Rectal smooth muscle tissue (tissue), 1 donor: ENCODE data around the gene MED25.

Experiments
- H3K27ac ChIP-seq: one replicate; pipeline ENCODE4 v1.7.0; 2013; ENCODE audit warnings: low read depth, low read length, inconsistent platforms
- H3K27me3 ChIP-seq: one replicate; pipeline ENCODE4 v1.7.0; 2013; ENCODE audit warnings: low read length; ENCODE audit not compliant: control insufficient read depth, insufficient read depth
- H3K36me3 ChIP-seq: one replicate; pipeline ENCODE4 v1.7.0; 2013; ENCODE audit warnings: low read length; ENCODE audit not compliant: control insufficient read depth, insufficient read depth
- H3K4me1 ChIP-seq: one replicate; pipeline ENCODE4 v1.7.0; 2013; ENCODE audit warnings: low read length; ENCODE audit not compliant: control insufficient read depth, insufficient read depth
- H3K4me3 ChIP-seq: one replicate; pipeline ENCODE4 v1.7.0; 2013; ENCODE audit warnings: low read length
- H3K9ac ChIP-seq: one replicate; pipeline ENCODE4 v1.7.0; 2013; ENCODE audit warnings: low read length

Gene MED25

GRCh38 chr19:49786376-49786820, 31.7 kb upstream of the MED25 start:
- H3K36me3 ChIP-seq = peaks cover 25% of the 10 kb centered on the region

DNA sequence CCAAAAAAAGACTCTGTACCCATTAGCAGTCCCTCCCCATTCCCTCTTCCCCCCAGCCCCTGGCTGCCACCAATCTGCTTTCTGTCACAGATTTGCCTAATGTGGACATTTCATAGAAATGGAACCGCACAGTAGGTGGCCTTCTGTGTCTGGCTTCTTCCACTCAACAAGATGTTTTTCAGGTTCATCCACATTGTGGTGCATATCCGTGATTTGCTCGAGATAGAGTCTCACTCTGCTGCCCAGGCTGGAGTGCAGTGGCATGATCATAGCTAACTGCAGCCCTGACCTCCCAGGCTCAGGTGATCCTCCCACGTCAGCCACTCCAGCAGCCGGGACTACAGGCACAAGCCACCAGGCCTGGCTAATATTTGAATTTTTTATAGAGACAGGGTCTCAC, 30.3 kb upstream of the MED25 start:
- Histone ChIP-seq H3K27me3 (no peaks in the 10 kb centered on the region), H3K27ac (no peak overlapping the region), H3K4me1 (no peaks in the 10 kb centered on the region), H3K36me3 (peaks cover 23% of the 10 kb centered on the region), H3K4me3 (no peak overlapping the region), H3K9ac (no peak overlapping the region)

More at GRCh38 chr19:49786376-49786820, 31.7 kb upstream of the MED25 start:
- no peak overlapping the region for H3K4me3 ChIP-seq
- no peaks in the 10 kb centered on the region for H3K4me1 ChIP-seq
- no peak overlapping the region for H3K27ac ChIP-seq
- no peak overlapping the region for H3K9ac ChIP-seq
- H3K27me3 ChIP-seq = no peaks in the 10 kb centered on the region

- no peak overlapping the region for H3K4me3 ChIP-seq
- H3K36me3 ChIP-seq = peaks cover 17% of the 10 kb centered on the region
- H3K27ac ChIP-seq = no peak overlapping the region
- no peak overlapping the region for H3K9ac ChIP-seq
- H3K4me1 ChIP-seq = no peaks in the 10 kb centered on the region
- no peaks in the 10 kb centered on the region for H3K27me3 ChIP-seq
Observed at GRCh38 chr19:49788857-49789256, 29.2 kb upstream of the MED25 start.

- Histone ChIP-seq H3K9ac (no peak overlapping the region), H3K4me3 (no peak overlapping the region), H3K36me3 (peaks cover 20% of the 10 kb centered on the region), H3K4me1 (no peaks in the 10 kb centered on the region), H3K27me3 (no peaks in the 10 kb centered on the region), H3K27ac (no peak overlapping the region)
Observed at GRCh38 chr19:49790866-49791265, 27.2 kb upstream of the MED25 start.

DNA sequence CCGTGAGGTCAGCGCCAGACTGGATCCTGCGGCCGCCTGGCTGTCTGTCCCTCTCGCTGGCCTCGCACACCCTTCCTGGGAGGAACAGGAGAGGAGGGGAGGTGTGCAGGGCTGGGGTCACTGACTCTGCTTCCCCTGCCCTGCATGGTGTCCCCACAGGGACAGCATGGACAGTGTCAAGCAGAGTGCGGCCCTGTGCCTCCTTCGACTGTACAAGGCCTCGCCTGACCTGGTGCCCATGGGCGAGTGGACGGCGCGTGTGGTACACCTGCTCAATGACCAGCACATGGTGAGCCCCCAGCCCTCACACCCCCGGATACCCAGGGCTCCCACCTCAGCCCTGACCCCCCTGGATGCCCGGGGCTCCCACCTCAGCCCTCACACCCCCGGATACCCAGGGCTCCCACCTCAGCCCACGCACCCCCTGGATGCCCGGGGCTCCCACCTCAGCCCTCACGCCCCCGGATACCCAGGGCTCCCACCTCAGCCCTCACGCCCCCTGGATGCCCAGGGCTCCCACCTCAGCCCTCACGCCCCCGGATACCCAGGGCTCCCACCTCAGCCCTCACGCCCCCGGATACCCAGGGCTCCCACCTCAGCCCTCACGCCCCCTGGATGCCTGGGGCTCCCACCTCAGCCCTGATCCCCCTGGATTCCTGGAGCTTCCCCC, 26.2 kb upstream of the MED25 start:
- H3K27ac ChIP-seq = no peak overlapping the region
- H3K4me1 ChIP-seq = no peaks in the 10 kb centered on the region
- H3K27me3 ChIP-seq = no peaks in the 10 kb centered on the region
- peaks cover 30% of the 10 kb centered on the region for H3K36me3 ChIP-seq
- no peak overlapping the region for H3K4me3 ChIP-seq
- H3K9ac ChIP-seq = no peak overlapping the region

DNA sequence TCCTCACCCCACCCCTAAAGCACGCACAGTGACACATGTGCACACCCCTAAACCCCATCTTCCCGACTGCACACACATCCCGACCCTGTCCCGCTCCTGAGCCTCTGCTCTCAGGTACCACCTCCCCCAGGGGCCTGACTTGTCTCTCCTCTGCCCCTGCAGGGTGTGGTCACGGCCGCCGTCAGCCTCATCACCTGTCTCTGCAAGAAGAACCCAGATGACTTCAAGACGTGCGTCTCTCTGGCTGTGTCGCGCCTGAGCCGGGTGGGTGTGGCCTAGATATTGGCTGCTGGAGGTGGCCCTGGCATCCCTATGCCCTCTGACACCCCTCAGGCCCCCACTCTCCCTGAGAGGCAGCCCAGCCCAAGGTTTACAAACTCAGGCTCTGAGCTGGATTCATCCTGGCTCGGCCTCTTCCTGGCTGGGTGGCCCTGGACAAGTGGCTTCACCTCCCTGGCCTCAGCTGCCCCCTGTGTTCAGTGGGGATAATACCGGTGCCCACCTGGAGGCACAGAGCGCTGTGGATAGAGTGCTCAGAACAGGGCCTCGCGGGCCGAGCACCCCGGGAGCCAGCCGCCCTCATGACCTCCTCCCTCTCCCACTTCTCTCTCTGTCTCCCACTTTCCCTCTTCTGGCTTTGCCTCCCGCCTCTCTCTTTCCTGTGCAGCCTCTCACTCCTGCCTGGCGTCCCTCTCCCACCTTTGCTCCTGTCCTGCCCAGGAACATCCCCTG, 25.1 kb upstream of the MED25 start:
- Histone ChIP-seq H3K36me3 (peaks cover 30% of the 10 kb centered on the region), H3K27ac (no peak overlapping the region), H3K9ac (no peak overlapping the region)

GRCh38 chr19:49793561-49793840, 24.6 kb upstream of the MED25 start:
- no peaks in the 10 kb centered on the region for H3K27me3 ChIP-seq
- H3K27ac ChIP-seq = no peak overlapping the region
- no peaks in the 10 kb centered on the region for H3K4me1 ChIP-seq
- H3K36me3 ChIP-seq = peaks cover 30% of the 10 kb centered on the region
- H3K9ac ChIP-seq = no peak overlapping the region
- H3K4me3 ChIP-seq = no peak overlapping the region

More for the DNA sequence above, 25.1 kb upstream of the MED25 start:
- Histone ChIP-seq H3K4me1 (no peaks in the 10 kb centered on the region), H3K27me3 (no peaks in the 10 kb centered on the region), H3K4me3 (no peak overlapping the region)

DNA sequence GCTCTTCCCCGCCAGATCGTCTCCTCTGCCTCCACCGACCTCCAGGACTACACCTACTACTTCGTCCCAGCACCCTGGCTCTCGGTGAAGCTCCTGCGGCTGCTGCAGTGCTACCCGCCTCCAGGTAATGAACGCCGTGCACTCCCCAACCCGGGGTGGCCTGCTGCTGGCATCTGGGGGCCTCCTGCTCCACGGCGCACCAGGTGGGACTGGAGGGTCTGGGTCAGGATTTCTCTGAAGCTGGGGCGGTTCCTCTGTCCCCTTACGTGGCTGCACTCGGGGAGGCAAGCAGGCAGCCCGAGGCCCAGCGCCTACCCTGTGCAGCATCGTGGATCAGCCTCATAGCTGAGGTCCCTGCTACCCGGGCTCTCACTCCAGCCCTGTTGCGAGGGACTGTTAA, 22.5 kb upstream of the MED25 start:
- Histone ChIP-seq H3K9ac (no peak overlapping the region), H3K27ac (no peak overlapping the region), H3K36me3 (peaks cover 38% of the 10 kb centered on the region), H3K27me3 (no peaks in the 10 kb centered on the region), H3K4me1 (no peaks in the 10 kb centered on the region), H3K4me3 (no peak overlapping the region)

DNA sequence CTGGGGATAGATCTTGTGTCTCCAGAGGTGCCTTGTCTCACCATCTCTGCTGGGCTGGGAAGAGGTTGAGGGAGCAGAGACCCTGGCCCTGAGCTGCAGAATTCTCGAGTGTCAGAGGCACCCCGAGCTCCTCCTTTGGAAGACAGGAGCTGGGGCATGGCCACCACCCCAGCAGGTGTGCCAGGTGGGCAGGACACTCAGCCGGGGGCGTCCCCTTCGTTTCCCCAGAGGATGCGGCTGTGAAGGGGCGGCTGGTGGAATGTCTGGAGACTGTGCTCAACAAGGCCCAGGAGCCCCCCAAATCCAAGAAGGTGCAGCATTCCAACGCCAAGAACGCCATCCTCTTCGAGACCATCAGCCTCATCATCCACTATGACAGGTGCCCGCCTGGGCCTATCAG, 19.5 kb upstream of the MED25 start:
- Histone ChIP-seq H3K36me3 (peaks cover 37% of the 10 kb centered on the region), H3K27me3 (no peaks in the 10 kb centered on the region), H3K27ac (no peak overlapping the region), H3K4me1 (no peaks in the 10 kb centered on the region), H3K4me3 (no peak overlapping the region), H3K9ac (no peak overlapping the region)

DNA sequence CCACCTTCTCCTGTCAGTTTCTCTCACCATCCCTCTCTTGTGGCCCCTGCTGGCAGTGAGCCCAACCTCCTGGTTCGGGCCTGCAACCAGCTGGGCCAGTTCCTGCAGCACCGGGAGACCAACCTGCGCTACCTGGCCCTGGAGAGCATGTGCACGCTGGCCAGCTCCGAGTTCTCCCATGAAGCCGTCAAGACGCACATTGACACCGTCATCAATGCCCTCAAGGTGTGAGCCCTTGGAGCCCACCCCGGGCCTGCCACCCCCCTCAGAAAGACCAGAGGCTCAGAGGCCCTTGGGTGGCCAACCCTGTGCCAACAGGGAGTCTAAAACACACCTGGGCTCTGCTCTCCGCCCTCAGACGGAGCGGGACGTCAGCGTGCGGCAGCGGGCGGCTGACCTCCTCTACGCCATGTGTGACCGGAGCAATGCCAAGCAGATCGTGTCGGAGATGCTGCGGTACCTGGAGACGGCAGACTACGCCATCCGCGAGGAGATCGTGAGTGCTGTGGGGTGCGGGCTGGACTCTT, 18.8 kb upstream of the MED25 start:
- H3K27ac ChIP-seq = no peak overlapping the region
- peaks cover 36% of the 10 kb centered on the region for H3K36me3 ChIP-seq
- no peak overlapping the region for H3K9ac ChIP-seq
- H3K4me1 ChIP-seq = no peaks in the 10 kb centered on the region
- H3K4me3 ChIP-seq = no peak overlapping the region
- H3K27me3 ChIP-seq = no peaks in the 10 kb centered on the region

DNA sequence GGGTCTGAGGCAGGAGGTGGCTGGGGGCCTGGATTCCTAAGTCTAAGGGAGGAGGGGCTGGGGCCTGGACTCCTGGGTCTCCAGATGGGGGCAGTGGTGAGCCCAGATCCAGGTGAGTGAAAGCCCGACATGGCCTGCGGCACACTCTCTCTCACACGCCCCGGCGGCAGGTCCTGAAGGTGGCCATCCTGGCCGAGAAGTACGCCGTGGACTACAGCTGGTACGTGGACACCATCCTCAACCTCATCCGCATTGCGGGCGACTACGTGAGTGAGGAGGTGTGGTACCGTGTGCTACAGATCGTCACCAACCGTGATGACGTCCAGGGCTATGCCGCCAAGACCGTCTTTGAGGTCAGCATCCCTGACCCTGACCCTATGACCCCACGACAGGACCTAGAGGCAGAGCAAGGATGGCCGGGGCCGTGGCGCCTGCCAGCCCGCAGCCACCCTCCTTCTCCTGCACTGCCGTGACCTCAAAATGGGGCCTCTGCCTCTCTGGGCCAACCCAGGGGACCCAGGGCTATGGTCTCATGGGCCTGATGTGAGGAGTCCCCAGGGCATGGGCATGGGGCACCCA, 18.2 kb upstream of the MED25 start:
- Histone ChIP-seq H3K4me1 (no peaks in the 10 kb centered on the region), H3K36me3 (peaks cover 35% of the 10 kb centered on the region), H3K27ac (no peak overlapping the region), H3K27me3 (no peaks in the 10 kb centered on the region), H3K9ac (no peak overlapping the region), H3K4me3 (no peak overlapping the region)

DNA sequence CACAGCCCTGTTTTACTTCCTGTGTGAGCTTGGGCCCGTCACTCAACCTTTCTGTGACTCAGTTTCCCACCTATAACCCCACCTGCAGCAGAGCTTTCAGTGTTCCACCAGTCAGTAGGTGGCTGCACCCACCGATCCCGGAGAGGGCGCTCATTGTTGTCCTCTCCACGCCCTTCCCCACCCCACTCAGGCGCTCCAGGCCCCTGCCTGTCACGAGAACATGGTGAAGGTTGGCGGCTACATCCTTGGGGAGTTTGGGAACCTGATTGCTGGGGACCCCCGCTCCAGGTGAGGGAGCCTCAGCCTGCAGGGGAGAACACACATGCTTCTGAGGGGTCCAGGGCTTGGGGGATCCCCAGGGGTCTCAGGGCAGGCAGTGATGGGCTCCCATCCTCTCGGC, 17.3 kb upstream of the MED25 start:
- H3K9ac ChIP-seq = no peak overlapping the region
- no peak overlapping the region for H3K27ac ChIP-seq
- H3K4me3 ChIP-seq = no peak overlapping the region
- no peaks in the 10 kb centered on the region for H3K4me1 ChIP-seq
- peaks cover 27% of the 10 kb centered on the region for H3K36me3 ChIP-seq
- H3K27me3 ChIP-seq = no peaks in the 10 kb centered on the region
